ENCODE measurements around the gene SPATA13.

Gene SPATA13

GRCh38 chr13:24271601-24272451, 111.3 kb downstream of the SPATA13 start (continued):
- TF ChIP-seq ZNF148 (tag by site-specific recombination; IDR thresholded peaks at IDR 0.05; ENCODE audit: borderline replicate concordance) (no peak), ZNF530 (tag by site-specific recombination; IDR thresholded peaks at IDR 0.05; ENCODE audit: low read depth) (no peak), ZNF394 (tag by site-specific recombination; IDR thresholded peaks at IDR 0.05; ENCODE audit: borderline replicate concordance) (no peak), INSM2 (tag by site-specific recombination; IDR thresholded peaks at IDR 0.05) (no peak), ZNF416 (tag by site-specific recombination; IDR thresholded peaks at IDR 0.05) (no peak), ZNF76 (tag by site-specific recombination; IDR thresholded peaks at IDR 0.05; ENCODE audit: borderline replicate concordance, low read depth) (no peak), AEBP2 (tag by site-specific recombination; IDR thresholded peaks at IDR 0.05; ENCODE audit: borderline replicate concordance) (no peak), ZNF114 (tag by site-specific recombination; IDR thresholded peaks at IDR 0.05) (no peak), BCL11B (tag by site-specific recombination; IDR thresholded peaks at IDR 0.05; ENCODE audit: low read depth) (no peak), ZNF133 (tag by site-specific recombination; IDR thresholded peaks at IDR 0.05) (no peak), GLIS2 (tag by site-specific recombination; IDR thresholded peaks at IDR 0.05) (peak; percentile 50; the same call in 1 of the 2 replicates), ZNF701 (tag by site-specific recombination; IDR thresholded peaks at IDR 0.05) (no peak), ZNF18 (tag by site-specific recombination; IDR thresholded peaks at IDR 0.05) (peak; percentile 83), ZNF600 (tag by site-specific recombination; IDR thresholded peaks at IDR 0.05) (peak; percentile 90; the same call in 1 of the 2 replicates), ZNF843 (tag by site-specific recombination; IDR thresholded peaks at IDR 0.05) (no peak), ZSCAN30 (tag by site-specific recombination; IDR thresholded peaks at IDR 0.05) (peak; percentile 22; the same call in 1 of the 2 replicates)

- peak overlapping the region; percentile 87 for H3K27ac ChIP-seq (ENCODE audit: extremely low read depth, low read depth, low read length)
- ChIA-PET POLR2A (no interaction called here), CTCF (interaction anchor here (0.6 kb wide), 1 partner anchor 397 kb away, joined by 4 read pairs; no protein-coding TSS in a partner anchor)
- no peaks in the 10 kb centered on the region for H3K36me3 ChIP-seq (ENCODE audit: control insufficient read depth in 2 of 2, insufficient read depth in 1 of 2, low read length in 2 of 2)
- H3K4me3 ChIP-seq (ENCODE audit: low read depth, low read length): no peak overlapping the region
- peaks cover 7% of the 10 kb centered on the region; the same call in 1 of the 2 replicates for H3K4me1 ChIP-seq (ENCODE audit: control insufficient read depth, insufficient read depth, low read length)
- H3K9me3 ChIP-seq (ENCODE audit: control insufficient read depth, insufficient read depth, low read depth, low read length): no peaks in the 10 kb centered on the region
- TF ChIP-seq ZNF639 (tag by site-specific recombination; IDR thresholded peaks at IDR 0.05): no peak
- TF ChIP-seq ZNF777 (tag by site-specific recombination; IDR thresholded peaks at IDR 0.05; ENCODE audit: borderline replicate concordance): no peak
- TF ChIP-seq ZNF18 (tag by site-specific recombination; IDR thresholded peaks at IDR 0.05): no peak
- TF ChIP-seq CTCF (tag by site-specific recombination; IDR thresholded peaks at IDR 0.05): no peak
- TF ChIP-seq ZNF24 (tag by site-specific recombination; IDR thresholded peaks at IDR 0.05): no peak
- no peak for TF ChIP-seq ZNF433 (tag by site-specific recombination; IDR thresholded peaks at IDR 0.05; ENCODE audit: low read depth)
These were observed 112.1 kb downstream of the SPATA13 start for GRCh38 chr13:24272452-24273161.

Data from HEK293 (cell line).